Thyroid gland (tissue), 4 donors: ENCODE data around the gene DZIP1.

Experiments used
- CTCF ChIP-seq, 6 experiments: fragments of 200-600 bp in 3 of 6; fragments of 450-650 bp in 3 of 6; sonication (generic) in 3 of 6; IDR thresholded peaks; one replicate each; pipeline ENCODE4 v1.5.1; 2016 to 2019; ENCODE audit warnings: antibody characterized with exemption in 6 of 6, mild to moderate bottlenecking in 2 of 6, inconsistent platforms in 1 of 6, moderate library complexity in 1 of 6
- POLR2A ChIP-seq, 2 donors: fragments of 450-650 bp; IDR thresholded peaks; one replicate each; pipeline ENCODE4 v1.6.1; 2017; ENCODE audit warnings: antibody characterized with exemption in 2 of 2, mild to moderate bottlenecking in 2 of 2, moderate library complexity in 1 of 2

GRCh38 chr13:95641291-95642027, 3.0 kb downstream of the DZIP1 start:
- TF ChIP-seq CTCF (IDR thresholded peaks at IDR 0.05) (no peak), POLR2A (IDR thresholded peaks at IDR 0.05) (no peak)
